ENCODE measurements around the gene LRMDA. TPM values are rescaled to one million over a fixed set of nuclear protein-coding genes. Genes with fewer than 3 reads are reported as not detected.

LRMDA gene
- total RNA-seq, 4 donors from 2014 or later = 1.5 to 15.7 (median 4.6) TPM

- TF ChIP-seq POLR2A (IDR thresholded peaks at IDR 0.05) (no peak), CTCF (IDR thresholded peaks at IDR 0.05) (no peak)
- no peaks in the 10 kb centered on the region for H3K36me3 ChIP-seq
- H3K27ac ChIP-seq = peak overlapping the region in 1 of 2 donors; percentile 1
- no peaks in the 10 kb centered on the region for H3K27me3 ChIP-seq
- no peak overlapping the region for H3K4me3 ChIP-seq
- H3K4me1 ChIP-seq = peaks cover 0 to 6% of the 10 kb centered on the region in 2 donors
- DNase-seq = no peak
- no peaks in the 10 kb centered on the region for H3K9me3 ChIP-seq
- intact Hi-C loops (cut with DNase I; ENCODE audit: low total_unique reads) = no loop called here
Measured at GRCh38 chr10:76286536-76286935, 855.1 kb downstream of the LRMDA start.

GRCh38 chr10:76287856-76288255 lies 856.4 kb downstream of the LRMDA start:
- Histone ChIP-seq H3K4me3 (no peak overlapping the region), H3K4me1 (peaks cover 0 to 6% of the 10 kb centered on the region in 2 donors), H3K27ac (peak overlapping the region in 1 of 2 donors; percentile 24), H3K27me3 (no peaks in the 10 kb centered on the region), H3K36me3 (no peaks in the 10 kb centered on the region), H3K9me3 (no peaks in the 10 kb centered on the region)
- TF ChIP-seq POLR2A (IDR thresholded peaks at IDR 0.05) = no peak
- no peak for TF ChIP-seq CTCF (IDR thresholded peaks at IDR 0.05)
- no peak for DNase-seq
- intact Hi-C loops (cut with DNase I; ENCODE audit: low total_unique reads) = no loop called here

- TF ChIP-seq POLR2A (IDR thresholded peaks at IDR 0.05) = no peak
- TF ChIP-seq CTCF (IDR thresholded peaks at IDR 0.05) = no peak
- Histone ChIP-seq H3K4me1 (no peaks in the 10 kb centered on the region), H3K9me3 (no peaks in the 10 kb centered on the region), H3K27me3 (no peaks in the 10 kb centered on the region), H3K27ac (no peak overlapping the region), H3K4me3 (no peak overlapping the region), H3K36me3 (no peaks in the 10 kb centered on the region)
- DNase-seq = no peak
- intact Hi-C loops (cut with DNase I; ENCODE audit: low total_unique reads) = no loop called here
Measured at GRCh38 chr10:76291175-76291574, 859.8 kb downstream of the LRMDA start.

- Histone ChIP-seq H3K27ac (no peak overlapping the region), H3K4me1 (no peaks in the 10 kb centered on the region), H3K4me3 (no peak overlapping the region), H3K27me3 (no peaks in the 10 kb centered on the region), H3K9me3 (no peaks in the 10 kb centered on the region), H3K36me3 (no peaks in the 10 kb centered on the region)
- intact Hi-C loops (cut with DNase I; ENCODE audit: low total_unique reads) = no loop called here
- DNase-seq = no peak
- TF ChIP-seq POLR2A (IDR thresholded peaks at IDR 0.05) (no peak), CTCF (IDR thresholded peaks at IDR 0.05) (no peak)
Measured at GRCh38 chr10:76291885-76292284, 860.5 kb downstream of the LRMDA start.

- DNase-seq = no peak
- intact Hi-C loops (cut with DNase I; ENCODE audit: low total_unique reads) = no loop called here
- no peaks in the 10 kb centered on the region for H3K9me3 ChIP-seq
- H3K4me3 ChIP-seq = no peak overlapping the region
- no peak overlapping the region for H3K27ac ChIP-seq
- no peaks in the 10 kb centered on the region for H3K27me3 ChIP-seq
- no peaks in the 10 kb centered on the region for H3K36me3 ChIP-seq
- TF ChIP-seq POLR2A (IDR thresholded peaks at IDR 0.05) (no peak), CTCF (IDR thresholded peaks at IDR 0.05) (no peak)
- H3K4me1 ChIP-seq = no peaks in the 10 kb centered on the region
Measured at GRCh38 chr10:76296957-76297356, 865.5 kb downstream of the LRMDA start.
